Right atrium auricular region (tissue), 2 donors: ENCODE data around the gene DFFB. TPM values are rescaled to one million over a fixed set of nuclear protein-coding genes. Genes with fewer than 3 reads are reported as not detected.

Experiments
- DNase-seq: peaks from one replicate; pipeline ENCODE4 v3.0.0-alpha.2; 2019; ENCODE audit warnings: low spot score
- H3K27ac ChIP-seq, 2 donors: fragments of 200-600 bp; sonication (generic); 1 replicate in 1 of 2; 2 replicates in 1 of 2; pipeline ENCODE4 v1.5.1; 2016 to 2019
- H3K27me3 ChIP-seq, 2 donors: fragments of 200-600 bp; sonication (generic); one replicate each; pipeline versions ENCODE4 v1.5.1 to v1.6.0; 2017 to 2019
- H3K36me3 ChIP-seq: fragments of 200-600 bp; sonication (generic); one replicate; pipeline ENCODE4 v1.5.1; 2016
- H3K4me1 ChIP-seq, 2 donors: fragments of 200-600 bp; sonication (generic); one replicate each; pipeline versions ENCODE4 v1.5.1 to v1.6.0; 2017 to 2019
- H3K4me3 ChIP-seq, 2 donors: fragments of 200-600 bp; sonication (generic); 1 replicate in 1 of 2; 2 replicates in 1 of 2; pipeline ENCODE4 v1.5.1; 2017 to 2019; ENCODE audit warnings: mild to moderate bottlenecking in 1 of 2, moderate library complexity in 1 of 2
- H3K9me3 ChIP-seq, 2 donors: fragments of 200-600 bp; sonication (generic); one replicate each; pipeline ENCODE4 v1.5.1; 2019
- total RNA-seq, 2 donors: library from RNA; depleted of rRNA; stranded (reverse); fragments of >200 nt; gene quantifications; one replicate each; pipeline ENCODE4 v1.1.0, GENCODE V29; 2016
- TF ChIP-seq, protein P1 (sequence below), 2 donors: fragments of 200-600 bp; sonication (generic); IDR thresholded peaks; one replicate each; pipeline ENCODE4 v1.5.1; 2019; ENCODE audit warnings: antibody characterized with exemption in 2 of 2

Gene DFFB
- total RNA-seq, 2 donors from 2014 or later, result 3.2 to 5.3 TPM

DNA sequence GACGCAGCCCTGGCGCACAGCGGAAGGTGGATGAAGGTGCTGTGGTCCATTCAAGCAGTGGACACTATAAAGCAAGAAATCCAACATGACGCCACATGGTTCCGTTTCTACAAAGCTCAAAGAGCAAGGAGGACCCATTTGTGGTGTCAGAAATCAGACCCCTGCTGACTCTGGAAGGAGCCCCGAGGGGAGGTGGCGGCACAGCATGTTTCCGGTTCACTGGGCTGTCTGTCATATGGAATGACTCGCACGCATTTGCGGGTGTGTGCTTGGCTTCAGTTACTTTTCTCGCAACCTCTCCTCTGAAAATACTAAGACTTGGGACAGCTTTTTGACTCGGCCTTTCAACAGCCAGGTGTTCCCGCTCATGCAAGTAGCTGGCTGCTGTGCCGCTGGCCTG is 31.9 kb upstream of the DFFB start:
- no peak for DNase-seq
- TF ChIP-seq, protein P1, sequence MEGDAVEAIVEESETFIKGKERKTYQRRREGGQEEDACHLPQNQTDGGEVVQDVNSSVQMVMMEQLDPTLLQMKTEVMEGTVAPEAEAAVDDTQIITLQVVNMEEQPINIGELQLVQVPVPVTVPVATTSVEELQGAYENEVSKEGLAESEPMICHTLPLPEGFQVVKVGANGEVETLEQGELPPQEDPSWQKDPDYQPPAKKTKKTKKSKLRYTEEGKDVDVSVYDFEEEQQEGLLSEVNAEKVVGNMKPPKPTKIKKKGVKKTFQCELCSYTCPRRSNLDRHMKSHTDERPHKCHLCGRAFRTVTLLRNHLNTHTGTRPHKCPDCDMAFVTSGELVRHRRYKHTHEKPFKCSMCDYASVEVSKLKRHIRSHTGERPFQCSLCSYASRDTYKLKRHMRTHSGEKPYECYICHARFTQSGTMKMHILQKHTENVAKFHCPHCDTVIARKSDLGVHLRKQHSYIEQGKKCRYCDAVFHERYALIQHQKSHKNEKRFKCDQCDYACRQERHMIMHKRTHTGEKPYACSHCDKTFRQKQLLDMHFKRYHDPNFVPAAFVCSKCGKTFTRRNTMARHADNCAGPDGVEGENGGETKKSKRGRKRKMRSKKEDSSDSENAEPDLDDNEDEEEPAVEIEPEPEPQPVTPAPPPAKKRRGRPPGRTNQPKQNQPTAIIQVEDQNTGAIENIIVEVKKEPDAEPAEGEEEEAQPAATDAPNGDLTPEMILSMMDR (IDR thresholded peaks at IDR 0.05), result no peak
- H3K4me3 ChIP-seq, result no peak overlapping the region
- H3K9me3 ChIP-seq, result no peaks in the 10 kb centered on the region
- no peaks in the 10 kb centered on the region for H3K4me1 ChIP-seq
- H3K36me3 ChIP-seq, result peaks cover 84% of the 10 kb centered on the region
- no peak overlapping the region for H3K27ac ChIP-seq
- no peaks in the 10 kb centered on the region for H3K27me3 ChIP-seq

DNA sequence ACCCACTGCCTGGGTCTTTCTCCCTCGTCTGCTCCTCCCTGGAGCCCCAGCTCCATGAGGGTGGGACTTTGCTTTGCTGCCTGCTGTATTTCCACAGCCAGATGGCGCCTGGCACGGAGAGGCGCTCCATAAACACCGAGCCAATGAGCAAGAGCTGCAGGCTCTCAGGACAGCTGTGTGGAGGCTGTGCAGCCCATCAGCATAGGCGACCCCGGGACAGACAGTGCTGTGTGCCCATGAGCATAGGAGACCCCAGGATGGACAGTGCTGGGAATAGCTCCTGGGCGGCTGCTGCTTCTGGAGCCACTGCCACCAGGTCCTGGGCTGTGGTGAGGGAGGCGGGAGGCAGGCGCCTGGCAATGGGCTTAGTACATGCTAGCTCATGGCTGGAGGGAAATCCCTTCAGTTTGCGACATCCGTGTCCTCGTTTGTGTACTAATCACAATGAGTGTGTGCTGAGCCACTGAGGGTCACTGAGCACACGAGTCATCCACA is 29.4 kb upstream of the DFFB start:
- H3K27ac ChIP-seq, result no peak overlapping the region
- TF ChIP-seq, protein P1 (IDR thresholded peaks at IDR 0.05), result no peak
- H3K4me3 ChIP-seq, result no peak overlapping the region
- no peaks in the 10 kb centered on the region for H3K27me3 ChIP-seq
- H3K36me3 ChIP-seq, result peaks cover 69% of the 10 kb centered on the region
- no peak for DNase-seq
- no peaks in the 10 kb centered on the region for H3K9me3 ChIP-seq
- H3K4me1 ChIP-seq, result no peaks in the 10 kb centered on the region

DNA sequence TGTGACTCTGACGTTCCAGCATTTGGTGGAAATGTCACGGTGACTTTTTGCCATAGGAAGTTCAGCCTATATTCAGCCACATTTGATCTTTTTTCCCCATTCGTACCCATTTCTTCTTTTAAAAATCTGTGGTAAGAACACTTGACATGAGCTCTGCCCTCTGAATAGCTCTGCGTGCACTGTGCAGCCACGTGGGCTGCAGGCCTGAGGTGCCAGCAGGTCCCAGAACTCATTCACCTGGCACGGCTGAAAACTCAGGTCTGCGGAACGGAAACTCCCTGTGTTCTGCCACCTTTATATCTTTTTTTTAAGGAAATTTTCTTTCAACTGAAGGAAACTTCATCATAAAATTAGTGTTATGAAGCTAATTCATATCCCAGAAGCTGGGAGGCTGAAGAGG is 28.9 kb upstream of the DFFB start:
- Histone ChIP-seq H3K27me3 (no peaks in the 10 kb centered on the region), H3K4me3 (no peak overlapping the region), H3K36me3 (peaks cover 63% of the 10 kb centered on the region), H3K4me1 (no peaks in the 10 kb centered on the region), H3K9me3 (no peaks in the 10 kb centered on the region), H3K27ac (no peak overlapping the region)
- no peak for DNase-seq
- TF ChIP-seq, protein P1 (IDR thresholded peaks at IDR 0.05), result no peak

DNA sequence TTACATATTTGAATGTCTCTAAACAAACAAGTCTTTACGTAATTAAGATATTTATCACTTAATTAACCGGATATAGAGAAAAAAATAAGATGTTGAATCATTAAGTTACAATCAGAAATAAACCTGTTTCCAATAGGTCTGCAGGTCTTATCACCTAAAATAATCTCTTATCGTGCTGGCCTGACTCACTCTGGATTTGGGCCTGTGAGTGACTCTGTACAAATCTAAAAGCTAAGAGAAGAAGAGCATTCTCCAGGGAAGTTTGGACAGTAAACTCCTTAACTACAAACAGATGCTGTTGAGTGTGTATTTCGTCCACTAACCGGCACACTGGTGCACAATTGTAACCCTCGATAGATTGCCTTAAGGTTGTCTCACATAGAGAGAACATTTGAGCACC is 25.6 kb upstream of the DFFB start:
- peaks cover 60% of the 10 kb centered on the region for H3K36me3 ChIP-seq
- DNase-seq, result no peak
- H3K4me1 ChIP-seq, result no peaks in the 10 kb centered on the region
- no peaks in the 10 kb centered on the region for H3K9me3 ChIP-seq
- TF ChIP-seq, protein P1 (IDR thresholded peaks at IDR 0.05), result no peak
- no peak overlapping the region for H3K4me3 ChIP-seq
- H3K27me3 ChIP-seq, result no peaks in the 10 kb centered on the region
- H3K27ac ChIP-seq, result no peak overlapping the region

DNA sequence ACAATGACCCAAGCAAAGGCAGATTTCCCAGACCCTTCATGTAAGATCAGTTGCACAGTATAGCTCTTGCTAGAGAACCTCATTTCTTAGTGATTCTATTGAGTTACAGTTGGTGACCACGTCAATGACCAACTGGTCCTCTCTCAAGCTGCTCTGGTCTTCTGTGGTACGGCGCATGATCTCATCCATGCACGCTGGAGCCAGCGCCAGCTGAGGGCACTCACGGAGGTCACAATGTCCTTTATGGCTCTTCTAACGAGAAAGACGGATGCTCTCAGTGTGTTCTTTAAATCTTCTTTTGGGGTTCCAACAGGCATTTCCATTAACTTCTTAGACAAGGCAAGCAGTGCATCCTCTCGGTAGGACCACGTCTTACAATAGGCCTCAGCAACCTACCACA is 22.6 kb upstream of the DFFB start:
- DNase-seq, result no peak
- Histone ChIP-seq H3K9me3 (peaks cover 7 to 10% of the 10 kb centered on the region in 2 donors), H3K27ac (no peak overlapping the region), H3K4me3 (no peak overlapping the region), H3K27me3 (no peaks in the 10 kb centered on the region), H3K36me3 (peaks cover 60% of the 10 kb centered on the region), H3K4me1 (no peaks in the 10 kb centered on the region)
- TF ChIP-seq, protein P1 (IDR thresholded peaks at IDR 0.05), result no peak

DNA sequence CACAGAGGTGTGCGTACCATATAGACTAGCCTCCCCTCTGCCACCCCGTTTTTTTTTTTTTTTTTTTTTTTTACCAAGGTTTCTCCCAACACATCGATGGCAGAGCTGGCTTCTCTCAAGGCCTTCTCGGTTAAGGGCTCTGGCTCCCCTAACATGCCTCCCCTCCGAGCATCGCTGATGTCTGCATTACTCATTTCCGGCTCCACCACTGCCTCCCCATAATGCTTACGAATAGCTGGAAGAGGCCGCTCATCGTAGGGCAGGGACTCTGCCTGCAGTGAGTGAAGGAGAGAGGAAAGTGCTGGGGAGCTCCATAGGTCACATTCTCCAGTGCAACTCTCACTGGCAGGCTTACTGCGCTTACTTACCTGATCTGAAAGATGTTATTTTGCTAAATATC is 20.9 kb upstream of the DFFB start:
- H3K27ac ChIP-seq, result no peak overlapping the region
- TF ChIP-seq, protein P1 (IDR thresholded peaks at IDR 0.05), result no peak

More for the DNA sequence above, 20.9 kb upstream of the DFFB start:
- no peaks in the 10 kb centered on the region for H3K27me3 ChIP-seq
- peaks cover 7 to 10% of the 10 kb centered on the region in 2 donors for H3K9me3 ChIP-seq
- no peak overlapping the region for H3K4me3 ChIP-seq
- no peak for DNase-seq
- H3K4me1 ChIP-seq, result no peaks in the 10 kb centered on the region
- H3K36me3 ChIP-seq, result peaks cover 48% of the 10 kb centered on the region
